NCI-H460 (cell line): Measurements from ENCODE around the gene PRPF40B. TPM values are rescaled to one million over a fixed set of nuclear protein-coding genes. Genes with fewer than 3 reads are reported as not detected.
"Not testable (repeated sequence)": the region's sequence is repeated elsewhere in the genome, so short reads cannot be mapped to it uniquely, and the experiment has no call there.

Experiments
- DNase-seq: peaks from one replicate; pipeline ENCODE4 v3.0.0-alpha.2; 2016; ENCODE audit warnings: low read depth; ENCODE audit errors: extremely low read depth
- total RNA-seq: library from RNA; depleted of rRNA; stranded (reverse); fragments of >200 nt; shearing (Covaris generic); gene quantifications from 2 replicates; pipeline ENCODE4 v1.2.3, GENCODE V29; 2014

PRPF40B gene
- total RNA-seq, 1 experiment from 2014 or later: 7.9 TPM

DNA sequence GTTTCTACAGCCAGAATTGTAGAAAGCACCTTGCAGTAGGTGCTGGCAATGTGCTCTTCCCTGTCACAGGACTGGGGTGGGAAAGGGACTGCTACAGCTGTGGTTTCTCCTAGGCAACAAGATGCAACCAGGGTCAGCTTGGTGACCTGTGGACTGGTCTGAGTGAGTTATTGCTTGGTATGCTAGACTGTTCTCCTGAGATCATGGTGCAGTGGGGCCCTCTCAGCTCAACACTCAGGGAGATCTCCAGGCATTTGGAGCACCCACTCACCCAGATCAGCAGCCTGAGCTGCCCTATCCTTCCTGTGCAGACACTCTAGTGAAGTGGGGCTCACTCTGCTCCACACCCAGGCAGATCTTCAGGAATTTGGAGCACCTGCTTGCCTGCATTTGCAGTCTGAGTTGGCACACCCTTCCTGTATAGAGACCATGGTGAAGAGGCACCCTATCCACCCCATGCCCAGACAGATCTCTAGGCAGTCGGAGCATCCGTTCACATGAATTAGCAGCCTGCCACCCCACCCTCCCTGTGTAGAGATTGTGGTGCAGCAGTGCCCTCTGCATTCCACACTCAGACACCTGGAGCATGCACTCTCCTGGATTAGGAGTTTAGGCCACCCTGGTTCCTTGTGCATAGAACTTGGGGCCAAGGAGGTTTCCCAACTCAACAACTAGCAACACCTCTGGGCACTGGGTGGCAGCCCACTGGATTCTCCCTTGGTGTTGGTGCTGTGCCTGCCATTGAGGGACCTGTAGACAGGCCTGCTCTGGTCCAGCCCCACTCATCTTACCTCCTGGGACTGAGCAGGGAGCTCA is 14.1 kb upstream of the PRPF40B start:
- no peak for DNase-seq

DNA sequence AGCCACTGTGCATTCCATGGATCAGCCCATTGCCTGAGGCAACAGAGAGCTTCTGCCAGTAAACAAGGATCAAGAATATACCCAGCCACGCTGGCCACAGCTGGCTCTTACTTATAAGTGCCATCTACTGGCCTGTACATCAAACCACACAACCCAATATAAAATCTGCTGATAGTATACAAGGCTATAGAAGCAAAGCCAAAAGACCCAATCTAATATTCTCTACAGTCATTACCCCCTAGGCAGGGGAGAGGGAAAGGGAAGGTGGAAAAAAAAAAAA is 13.5 kb upstream of the PRPF40B start:
- DNase-seq: peak; percentile 24

DNA sequence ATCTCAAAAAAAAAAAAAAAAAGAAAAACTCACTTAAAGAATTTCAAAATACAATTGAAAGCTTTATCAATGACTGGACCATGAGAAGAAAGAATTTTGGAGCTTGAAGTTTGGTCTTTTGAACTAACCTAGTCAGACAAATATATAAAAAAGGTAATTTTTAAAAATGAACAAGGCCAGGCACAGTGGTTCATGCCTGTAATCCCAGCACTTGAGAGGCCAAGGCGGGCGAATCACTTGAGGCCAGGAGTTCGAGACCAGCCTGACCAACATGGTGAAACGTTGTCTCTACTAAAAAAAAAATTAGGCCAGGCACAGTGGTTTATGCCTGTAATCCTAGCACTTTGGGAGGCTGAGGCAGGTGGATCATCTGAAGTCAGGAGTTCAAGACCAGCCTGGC is 12.6 kb upstream of the PRPF40B start:
- DNase-seq: not testable (repeated sequence)

DNA sequence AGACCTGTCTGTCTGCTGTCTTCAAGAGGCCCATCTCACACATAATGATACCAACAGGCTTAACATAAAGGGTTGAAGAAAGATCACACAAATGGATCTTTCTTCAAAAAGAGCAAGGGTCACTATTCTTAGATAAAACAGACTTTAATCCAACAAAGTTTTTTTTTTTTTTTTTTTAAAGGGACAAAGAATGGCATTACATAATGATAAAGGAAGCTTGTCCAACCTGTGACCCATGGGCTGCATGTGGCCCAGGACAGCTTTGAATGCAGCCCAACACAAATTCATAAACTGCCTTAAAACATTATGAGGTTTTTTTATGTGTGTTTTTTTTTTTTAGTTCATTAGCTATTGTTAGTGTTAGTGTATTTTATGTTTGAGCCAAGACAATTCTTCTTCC is 11.2 kb upstream of the PRPF40B start:
- no peak for DNase-seq

DNA sequence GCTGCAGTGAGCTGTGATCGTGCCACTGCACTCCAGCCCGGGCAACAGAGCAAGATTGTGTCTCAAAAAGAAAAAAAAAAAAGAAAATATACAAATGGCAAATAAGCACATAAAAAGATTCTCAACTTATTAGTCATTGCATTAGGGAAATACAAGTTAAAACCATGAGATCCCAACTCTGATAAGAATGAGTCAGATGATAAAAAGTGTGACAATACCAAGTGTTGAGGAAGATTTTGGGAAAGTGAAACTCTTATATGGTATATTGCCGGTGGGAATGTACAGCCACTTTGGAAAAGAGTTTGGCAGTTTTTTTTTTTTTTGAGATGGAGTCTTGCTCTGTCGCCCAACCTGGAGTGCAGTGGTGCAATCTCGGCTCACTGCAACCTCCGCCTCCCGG is 7.6 kb upstream of the PRPF40B start:
- DNase-seq: no peak

DNA sequence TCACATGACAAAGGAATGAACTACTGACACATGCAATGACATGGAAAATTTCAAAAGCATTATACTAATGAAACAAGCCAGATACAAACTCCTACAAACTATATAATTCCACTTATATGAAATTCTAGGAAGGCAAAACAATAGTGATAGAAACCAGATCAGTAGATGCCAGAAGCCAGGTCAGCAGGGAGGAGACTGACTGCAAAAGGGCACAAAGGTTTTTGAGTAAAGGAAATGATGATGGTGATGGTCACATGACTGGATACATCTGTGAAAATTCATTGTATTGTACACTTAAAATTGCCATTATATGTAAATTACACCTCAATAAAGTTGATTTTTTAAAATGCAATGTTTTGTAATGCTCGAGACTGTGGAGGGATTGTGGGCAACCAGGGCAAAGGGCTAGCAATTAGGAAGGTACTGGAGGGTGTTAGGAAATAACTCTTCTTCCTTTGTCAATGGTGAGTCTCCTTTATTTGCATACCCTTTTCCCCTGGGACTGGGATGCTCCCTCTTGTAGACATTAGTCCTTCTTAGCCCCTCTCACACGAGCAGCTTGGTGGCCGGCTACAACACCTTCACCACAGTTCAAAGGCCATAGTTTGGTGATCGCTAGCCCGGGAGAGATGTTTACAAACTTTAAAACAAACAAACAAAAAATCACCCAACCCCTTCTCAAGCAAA is 6.7 kb upstream of the PRPF40B start:
- no peak for DNase-seq

DNA sequence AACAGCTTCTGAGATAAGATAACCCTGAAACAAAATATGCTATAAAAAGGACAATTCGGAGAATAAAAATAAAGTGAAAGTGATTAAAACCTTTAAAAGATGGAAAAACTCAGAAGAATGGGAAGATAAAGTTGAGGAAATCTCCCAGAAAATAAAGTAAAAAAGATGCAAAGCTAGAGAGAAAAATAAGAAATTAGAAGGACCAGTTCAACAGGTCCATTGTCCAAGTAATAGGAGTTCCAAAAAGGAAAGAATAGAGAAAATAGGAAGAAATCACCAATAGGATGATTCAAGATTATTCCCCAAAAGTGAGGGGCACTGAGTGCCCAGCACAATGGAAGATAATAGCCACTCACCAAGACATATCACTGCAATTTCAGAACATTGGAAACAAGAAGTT is 4.8 kb upstream of the PRPF40B start:
- DNase-seq: no peak

DNA sequence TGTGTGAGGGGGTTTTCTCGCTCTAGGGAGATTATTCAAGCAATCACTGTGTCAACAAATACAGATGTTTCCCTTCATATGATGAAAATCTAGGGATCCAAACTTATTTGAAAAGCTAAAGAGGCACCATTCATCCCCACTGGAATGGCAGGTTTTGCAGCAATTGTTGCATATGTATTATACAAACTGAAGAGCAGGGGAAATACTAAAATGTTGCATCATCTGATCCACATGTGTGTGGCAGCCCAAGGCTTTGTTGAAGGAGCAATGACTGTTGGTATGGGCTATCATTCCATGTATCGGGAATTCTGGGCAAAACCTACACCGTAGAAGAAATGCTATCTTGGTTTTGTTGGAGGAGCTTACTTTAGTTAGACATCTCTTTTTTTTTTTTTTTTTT is 4.1 kb upstream of the PRPF40B start:
- DNase-seq: no peak

DNA sequence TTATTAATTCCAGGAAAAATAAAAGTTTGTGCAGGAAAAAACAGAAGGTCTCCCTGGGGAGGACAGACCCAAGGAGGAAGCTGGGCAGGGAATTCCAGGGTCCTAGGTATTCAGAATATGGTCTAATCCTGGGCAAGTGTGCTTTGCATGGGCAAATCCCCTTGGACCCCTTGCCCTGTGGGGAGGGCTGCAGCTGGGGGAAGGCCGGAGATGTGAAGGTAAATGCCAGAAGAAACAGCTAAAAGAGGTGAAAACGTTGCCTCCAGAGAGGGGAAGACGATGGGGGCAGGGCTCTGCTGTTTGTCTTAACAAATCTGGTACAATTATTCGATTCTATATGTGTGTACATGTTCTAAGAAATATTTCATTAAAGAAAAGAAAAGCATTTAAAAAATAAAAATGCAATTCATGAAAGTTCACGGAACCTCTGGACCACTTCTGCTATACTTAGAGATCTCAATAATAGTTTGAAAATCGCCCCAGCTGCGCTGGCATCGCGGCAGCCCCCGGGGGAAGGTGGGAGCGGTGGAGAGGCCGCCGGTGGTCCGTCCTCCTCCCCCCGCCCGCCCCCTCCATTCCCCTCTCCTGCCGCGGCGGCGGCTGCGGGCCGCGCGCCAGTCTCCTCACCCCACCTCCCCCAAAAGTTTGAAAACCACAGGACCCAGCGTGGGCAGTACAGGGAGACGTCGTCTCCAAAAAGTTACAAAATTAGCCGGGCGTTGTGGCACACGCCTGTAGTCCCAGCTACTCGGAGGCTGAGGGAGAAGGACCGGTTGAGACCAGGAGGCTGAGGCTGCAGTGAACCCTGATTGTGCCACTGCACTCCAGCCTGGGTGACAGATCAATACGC is 1.5 kb upstream of the PRPF40B start:
- DNase-seq: no peak

DNA sequence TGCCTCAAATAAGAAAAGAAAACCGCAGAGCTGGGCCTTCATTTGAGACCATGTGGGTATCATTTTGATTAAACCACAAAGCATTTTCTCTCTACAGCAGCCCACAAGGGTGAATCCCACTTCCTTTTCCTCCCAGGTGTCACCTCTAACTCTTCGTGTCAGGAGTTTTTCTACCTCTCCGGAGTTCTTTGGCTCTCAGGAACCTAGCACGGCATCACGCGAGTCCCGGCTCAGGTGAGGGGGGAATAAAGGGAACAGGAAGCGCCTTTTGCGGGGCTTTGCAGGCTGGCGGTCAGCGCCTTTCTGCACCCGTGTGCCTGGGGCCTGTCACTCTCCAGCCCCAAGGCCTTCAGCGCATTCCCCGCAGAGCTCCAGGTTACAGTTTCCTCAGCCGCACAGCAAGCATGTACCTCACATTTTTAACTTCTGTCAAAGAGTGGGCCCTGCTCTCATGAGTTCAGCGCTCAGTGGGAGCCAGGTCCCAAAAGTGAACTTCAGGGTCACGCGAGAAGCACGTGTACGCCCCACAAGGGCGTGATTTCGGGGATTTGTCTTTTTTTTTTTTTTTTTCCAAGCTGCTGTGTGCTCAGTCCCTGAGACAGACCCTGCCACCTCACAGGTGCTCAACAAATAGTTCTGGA is 740 bp upstream of the PRPF40B start:
- no peak for DNase-seq

DNA sequence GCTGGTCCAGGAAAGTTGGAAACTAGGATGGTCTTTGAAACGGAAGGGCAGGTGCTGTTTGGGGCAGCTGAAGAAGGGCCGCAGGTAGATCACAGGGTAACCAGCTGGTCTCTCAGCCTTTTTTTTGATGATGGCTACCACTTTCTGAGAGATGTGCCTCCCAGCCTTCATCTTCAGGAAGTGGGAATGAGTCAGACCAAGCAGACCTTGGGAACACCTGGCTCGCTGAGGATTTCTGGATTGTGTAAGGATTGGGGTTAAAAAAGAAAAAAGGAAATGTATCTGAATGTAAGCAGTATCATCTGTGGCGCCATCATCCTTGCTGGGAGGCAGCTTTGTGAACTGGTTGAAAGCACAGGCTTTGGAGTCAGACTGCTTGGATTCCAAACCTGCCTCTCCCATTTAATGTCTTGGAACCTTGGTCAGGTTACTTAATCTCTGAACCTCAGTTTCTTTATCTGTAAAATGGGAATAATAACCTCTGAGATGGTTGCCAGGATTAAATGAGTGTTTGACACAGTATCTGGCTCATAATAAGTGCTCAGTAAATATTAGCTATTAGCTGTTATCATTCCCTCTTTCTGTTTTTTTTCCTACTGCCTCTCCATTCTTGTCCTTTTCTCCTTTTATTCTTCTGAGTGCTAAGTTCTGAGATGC is 1.7 kb downstream of the PRPF40B start:
- no peak for DNase-seq

DNA sequence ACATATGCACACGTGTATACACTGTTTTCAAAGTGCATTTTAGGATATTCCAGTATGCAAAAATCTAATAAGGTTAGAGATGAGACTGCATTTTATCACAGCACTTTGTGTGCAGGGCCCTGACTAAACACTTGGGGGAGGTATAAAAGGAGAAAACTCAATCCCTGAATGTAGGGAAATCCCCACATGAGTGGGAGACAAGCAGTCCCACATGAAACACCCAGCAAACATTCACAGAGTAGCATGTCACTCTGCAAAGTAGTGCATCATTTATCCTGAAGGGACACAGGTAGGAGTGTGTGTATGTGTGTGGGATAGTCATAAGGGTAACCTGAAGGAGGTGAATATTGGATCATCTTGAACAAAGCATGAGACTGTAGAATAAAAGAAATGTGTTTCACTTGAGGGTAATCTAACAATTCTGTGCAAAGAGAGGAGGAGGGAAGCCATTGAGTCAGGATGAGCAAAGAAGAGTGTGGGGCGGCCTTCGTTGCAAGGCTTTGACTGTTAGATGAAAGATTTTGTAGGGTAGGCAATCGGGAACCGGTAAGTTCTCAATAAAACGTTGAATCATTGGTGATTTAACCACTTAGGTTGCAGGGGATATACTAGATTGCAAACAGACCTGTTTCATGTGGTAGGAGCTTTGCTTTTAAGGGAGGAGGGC is 2.9 kb downstream of the PRPF40B start:
- DNase-seq: no peak

DNA sequence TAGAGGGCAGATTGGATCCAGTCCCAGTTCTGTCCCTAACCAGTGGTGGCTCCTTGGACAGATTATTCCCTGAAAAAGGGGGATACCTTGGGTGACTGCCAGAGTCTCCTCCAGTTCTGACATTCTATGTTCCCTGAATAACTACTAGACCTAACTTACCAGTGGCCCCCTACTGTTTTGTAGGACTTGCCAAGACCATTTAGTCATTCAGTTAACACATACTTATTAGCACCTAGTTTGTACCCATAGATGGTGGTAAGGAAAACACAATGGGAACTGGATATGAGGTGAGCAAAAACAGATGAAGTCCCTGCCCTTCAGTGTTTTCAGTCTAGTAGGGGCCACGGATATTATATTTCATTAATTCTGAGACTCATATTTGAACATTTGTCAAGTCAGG is 3.5 kb downstream of the PRPF40B start:
- DNase-seq: no peak

DNA sequence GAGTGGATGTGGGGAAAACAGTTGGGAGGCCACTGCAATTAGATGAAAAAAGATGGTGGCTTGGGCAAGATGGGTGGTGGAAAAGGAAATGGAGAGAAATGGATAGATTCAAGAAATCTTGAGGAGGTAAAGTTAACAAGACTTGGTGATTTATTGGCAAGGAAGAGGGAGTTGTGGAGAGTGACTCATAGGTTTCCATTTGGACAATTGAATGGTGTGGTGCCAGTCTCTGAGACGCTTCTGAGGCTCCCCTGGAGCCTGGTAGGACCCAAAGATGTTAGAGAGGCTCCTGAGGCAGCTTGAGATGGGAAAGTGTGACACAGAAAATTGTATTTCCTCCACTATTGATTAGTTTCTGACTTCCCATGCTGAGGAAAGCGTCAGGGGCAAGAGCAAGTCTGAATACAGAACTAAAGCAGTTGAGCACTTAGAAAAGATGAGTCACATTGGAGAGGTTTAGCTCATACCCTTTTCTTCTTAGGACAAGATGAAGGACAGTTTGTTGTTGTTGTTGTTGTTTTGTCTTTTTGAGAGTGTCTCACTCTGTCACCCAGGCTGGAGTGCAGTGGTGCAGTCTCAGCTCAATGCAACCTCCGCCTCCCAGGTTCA is 4.5 kb downstream of the PRPF40B start:
- DNase-seq: no peak

DNA sequence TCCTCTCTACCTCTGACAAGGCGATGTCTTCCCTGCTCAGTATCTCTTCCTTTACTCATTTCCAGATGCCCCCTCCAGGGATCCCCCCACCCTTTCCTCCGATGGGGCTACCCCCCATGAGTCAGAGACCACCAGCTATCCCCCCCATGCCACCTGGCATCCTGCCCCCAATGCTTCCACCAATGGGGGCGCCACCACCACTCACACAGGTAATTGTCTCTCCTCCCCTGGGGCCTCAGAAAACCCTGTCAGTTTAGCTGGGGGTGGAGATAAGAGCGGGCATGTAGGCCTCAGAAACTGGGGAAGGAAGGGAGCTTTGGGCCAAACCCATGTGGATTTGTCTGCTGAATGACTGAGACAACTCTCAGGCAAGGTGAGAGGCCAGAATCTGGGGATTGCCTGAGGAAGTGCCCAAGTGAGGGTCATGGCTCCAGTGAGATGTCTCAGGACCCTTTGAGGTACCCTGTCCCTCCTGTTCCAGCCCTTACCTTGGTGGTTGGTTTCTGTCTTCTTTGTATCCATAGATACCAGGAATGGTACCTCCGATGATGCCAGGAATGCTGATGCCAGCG is 8.1 kb downstream of the PRPF40B start:
- no peak for DNase-seq

DNA sequence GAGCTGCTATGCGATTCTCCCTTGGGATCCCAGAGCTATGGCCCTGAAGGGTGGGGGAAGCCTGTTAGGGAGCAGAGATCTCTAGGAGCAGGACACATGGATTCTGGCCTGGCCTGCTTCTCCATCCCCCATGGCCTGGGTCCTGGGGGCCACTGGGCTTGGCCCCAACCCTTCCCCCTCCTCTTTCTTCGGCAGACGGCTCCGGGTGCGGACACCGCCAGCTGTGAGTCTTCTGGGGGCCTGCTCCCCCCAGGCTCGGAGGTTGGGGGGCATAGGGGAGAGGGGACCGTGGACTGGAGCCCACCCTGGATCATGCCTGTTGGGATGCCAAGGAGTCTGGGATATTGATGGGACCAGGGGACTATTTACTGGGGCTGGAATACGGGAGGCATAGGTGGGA is 9.0 kb downstream of the PRPF40B start:
- no peak for DNase-seq

DNA sequence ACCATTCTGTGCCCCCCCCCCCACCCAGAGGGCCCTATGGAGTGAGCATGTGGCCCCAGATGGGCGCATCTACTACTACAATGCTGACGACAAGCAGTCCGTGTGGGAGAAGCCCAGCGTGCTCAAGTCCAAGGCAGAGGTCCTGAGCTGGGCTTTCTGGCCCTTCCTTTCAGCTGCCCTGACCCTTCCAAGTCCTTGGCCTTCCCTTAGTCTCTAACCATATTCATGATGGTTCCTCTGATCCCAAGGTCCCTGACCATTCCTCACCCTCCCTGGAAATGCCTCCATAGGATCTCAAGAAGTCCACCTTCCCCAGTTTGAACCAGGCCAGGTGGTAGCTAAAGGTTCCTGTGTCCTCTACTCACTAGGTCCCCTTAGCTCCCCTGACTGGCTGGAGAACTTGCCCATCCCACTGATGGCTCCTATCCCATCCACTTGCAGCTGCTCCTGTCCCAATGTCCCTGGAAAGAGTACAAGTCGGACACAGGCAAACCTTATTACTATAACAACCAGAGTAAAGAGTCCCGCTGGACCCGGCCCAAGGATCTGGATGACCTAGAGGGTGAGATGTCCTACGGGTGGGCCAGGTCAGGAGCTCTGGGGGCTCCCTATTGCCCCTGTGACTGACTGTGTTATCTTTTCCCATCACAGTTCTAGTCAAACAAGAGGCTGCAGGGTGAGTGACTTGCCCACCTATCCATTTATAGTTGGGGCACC is 9.8 kb downstream of the PRPF40B start:
- no peak for DNase-seq

DNA sequence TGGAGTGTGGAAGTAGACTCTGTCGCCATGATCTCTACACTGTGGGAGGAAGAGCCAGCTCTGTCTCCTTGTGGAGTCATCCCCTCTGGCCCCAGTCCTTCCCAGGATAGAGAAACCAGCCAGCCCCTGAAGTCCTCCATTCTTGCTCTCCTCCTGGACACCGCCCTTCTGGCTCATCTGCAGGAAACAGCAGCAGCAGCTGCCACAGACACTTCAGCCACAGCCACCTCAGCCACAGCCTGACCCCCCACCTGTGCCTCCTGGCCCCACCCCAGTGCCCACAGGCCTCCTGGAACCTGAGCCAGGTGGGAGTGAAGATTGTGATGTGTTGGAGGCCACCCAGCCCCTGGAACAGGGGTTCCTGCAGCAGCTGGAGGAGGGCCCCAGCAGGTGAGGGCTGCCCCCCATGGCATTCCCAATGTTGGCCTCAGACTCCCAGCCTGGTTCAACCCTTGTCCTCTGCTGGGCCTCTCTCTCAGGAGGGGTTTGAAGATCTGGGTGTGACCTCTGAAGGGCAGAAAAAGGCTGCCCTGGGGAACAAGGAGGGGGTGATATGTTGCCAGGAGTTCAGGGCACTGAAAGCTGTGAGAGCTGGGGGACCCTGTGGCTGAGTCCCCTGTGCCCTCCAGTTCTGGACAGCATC is 10.5 kb downstream of the PRPF40B start:
- no peak for DNase-seq
